ENCODE measurements around the gene TMED4.
"Not testable (repeated sequence)": the region's sequence is repeated elsewhere in the genome, so short reads cannot be mapped to it uniquely, and the experiment has no call there.

Gene TMED4

GRCh38 chr7:44568771-44569560, 13.1 kb downstream of the TMED4 start:
- no peak for DNase-seq (ENCODE audit: low spot score)

- no peak for DNase-seq (ENCODE audit: low spot score)
Measured at GRCh38 chr7:44567884-44568283, 14.1 kb downstream of the TMED4 start.

GRCh38 chr7:44566680-44567079, 15.4 kb downstream of the TMED4 start:
- no peak for DNase-seq (ENCODE audit: low spot score)

- DNase-seq (ENCODE audit: low spot score): no peak
Measured at GRCh38 chr7:44565795-44566559, 16.1 kb downstream of the TMED4 start.

- DNase-seq (ENCODE audit: low spot score): peak; percentile 59
Measured at GRCh38 chr7:44565097-44565794, 16.8 kb downstream of the TMED4 start.

- DNase-seq (ENCODE audit: low spot score): no peak
Measured at GRCh38 chr7:44564606-44565005, 17.4 kb downstream of the TMED4 start.

GRCh38 chr7:44563171-44563679, 18.8 kb downstream of the TMED4 start:
- DNase-seq (ENCODE audit: low spot score): no peak

GRCh38 chr7:44562622-44562962, 19.4 kb downstream of the TMED4 start:
- not testable (repeated sequence) for DNase-seq (ENCODE audit: low spot score)

- DNase-seq (ENCODE audit: low spot score): no peak
Measured at GRCh38 chr7:44561962-44562621, 19.9 kb downstream of the TMED4 start.

- no peak for DNase-seq (ENCODE audit: low spot score)
Measured at GRCh38 chr7:44561481-44561880, 20.6 kb downstream of the TMED4 start.

- DNase-seq (ENCODE audit: low spot score): no peak
Measured at GRCh38 chr7:44559485-44559884, 22.5 kb downstream of the TMED4 start.

- no peak for DNase-seq (ENCODE audit: low spot score)
Measured at GRCh38 chr7:44557485-44557884, 24.5 kb downstream of the TMED4 start.

GRCh38 chr7:44555350-44555749, 26.7 kb downstream of the TMED4 start:
- DNase-seq (ENCODE audit: low spot score): no peak

GRCh38 chr7:44552473-44553005, 29.5 kb downstream of the TMED4 start:
- not testable (repeated sequence) for DNase-seq (ENCODE audit: low spot score)

- no peak for DNase-seq (ENCODE audit: low spot score)
Measured at GRCh38 chr7:44549457-44549856, 32.6 kb downstream of the TMED4 start.

- DNase-seq (ENCODE audit: low spot score): no peak
Measured at GRCh38 chr7:44548893-44549292, 33.1 kb downstream of the TMED4 start.

GRCh38 chr7:44547536-44548231, 34.3 kb downstream of the TMED4 start:
- no peak for DNase-seq (ENCODE audit: low spot score)

- DNase-seq (ENCODE audit: low spot score): no peak
Measured at GRCh38 chr7:44541876-44542610, 40.0 kb downstream of the TMED4 start.

GRCh38 chr7:44541028-44541869, 40.8 kb downstream of the TMED4 start, which contains the start of gene NPC1L1:
Gene NPC1L1, minus strand, starts transcription at chr7:44541330. Its CDS starts 71 bp downstream, at chr7:44541259.
- DNase-seq (ENCODE audit: low spot score): no peak

Data from pons (tissue), 1 donor.